Fibroblast of villous mesenchyme (primary cell): Measurements from ENCODE around the gene XAGE1B. TPM values are rescaled to one million over a fixed set of nuclear protein-coding genes. Genes with fewer than 3 reads are reported as not detected.
"Not testable (repeated sequence)": the region's sequence is repeated elsewhere in the genome, so short reads cannot be mapped to it uniquely, and the experiment has no call there.

Source experiments
- DNase-seq: peaks from one replicate; pipeline ENCODE4 v3.0.0-alpha.2; 2010; ENCODE audit warnings: low read depth
- H3K4me3 ChIP-seq: 2 replicates; pipeline ENCODE4 v1.5.1; 2011; ENCODE audit warnings: low read depth, mild to moderate bottlenecking, low read length
- small RNA-seq: library from RNA; depleted of rRNA; stranded (forward); fragments of <200 nt; gene quantifications from one replicate; pipeline ENCODE3, GENCODE V24; 2012
- total RNA-seq: library from RNA; depleted of rRNA; stranded (reverse); fragments of >200 nt; gene quantifications from 2 replicates; pipeline ENCODE4 v1.2.3, GENCODE V29; 2012
- TF ChIP-seq, protein P1 (sequence below): IDR thresholded peaks from 2 replicates; pipeline ENCODE4 v1.5.1; 2012; ENCODE audit warnings: low read depth, mild to moderate bottlenecking, low read length; ENCODE audit not compliant: insufficient read depth

Gene XAGE1B
- total RNA-seq, 1 donor, result not detected

DNA sequence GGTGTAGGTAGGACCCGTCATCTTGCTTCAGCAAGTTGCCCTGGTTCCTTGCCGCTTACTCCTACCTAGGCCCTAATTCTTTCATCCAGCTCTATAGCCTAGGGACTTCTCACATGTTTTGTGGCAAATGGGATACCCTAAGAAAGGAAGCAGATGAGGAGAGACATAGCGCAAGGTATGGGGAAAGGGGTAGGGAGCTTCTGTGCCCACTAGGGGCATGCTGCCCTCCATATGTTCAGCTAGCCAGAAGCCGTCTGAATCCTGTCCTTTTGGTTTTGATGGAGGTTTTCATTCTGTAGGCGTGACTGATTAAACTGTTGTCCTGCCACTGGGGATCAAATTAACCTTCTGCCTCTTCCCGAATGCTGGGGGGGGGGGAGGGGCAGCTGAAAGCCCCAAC lies 5.7 kb downstream of the XAGE1B start:
- H3K4me3 ChIP-seq, DNase-seq: not testable (repeated sequence)

DNA sequence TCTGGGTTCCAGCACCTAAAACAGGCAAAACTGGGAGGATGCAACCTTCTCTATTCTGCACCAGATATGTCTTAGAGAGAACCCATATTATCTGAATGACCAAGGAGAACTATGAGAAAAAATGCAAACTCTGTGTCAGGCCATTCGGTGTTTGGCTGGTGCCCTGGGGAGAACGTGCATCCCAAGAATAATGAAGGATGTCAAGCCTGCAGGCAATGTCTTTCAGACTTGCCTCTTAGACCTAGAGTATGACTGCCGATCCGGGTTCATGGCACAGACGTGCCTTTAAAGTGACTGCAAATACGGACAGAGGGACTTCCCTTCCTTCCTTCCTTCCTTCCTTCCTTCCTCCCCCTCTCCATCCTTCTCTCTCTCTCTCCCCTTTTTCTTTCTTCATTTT lies 6.9 kb downstream of the XAGE1B start:
- TF ChIP-seq, protein P1, sequence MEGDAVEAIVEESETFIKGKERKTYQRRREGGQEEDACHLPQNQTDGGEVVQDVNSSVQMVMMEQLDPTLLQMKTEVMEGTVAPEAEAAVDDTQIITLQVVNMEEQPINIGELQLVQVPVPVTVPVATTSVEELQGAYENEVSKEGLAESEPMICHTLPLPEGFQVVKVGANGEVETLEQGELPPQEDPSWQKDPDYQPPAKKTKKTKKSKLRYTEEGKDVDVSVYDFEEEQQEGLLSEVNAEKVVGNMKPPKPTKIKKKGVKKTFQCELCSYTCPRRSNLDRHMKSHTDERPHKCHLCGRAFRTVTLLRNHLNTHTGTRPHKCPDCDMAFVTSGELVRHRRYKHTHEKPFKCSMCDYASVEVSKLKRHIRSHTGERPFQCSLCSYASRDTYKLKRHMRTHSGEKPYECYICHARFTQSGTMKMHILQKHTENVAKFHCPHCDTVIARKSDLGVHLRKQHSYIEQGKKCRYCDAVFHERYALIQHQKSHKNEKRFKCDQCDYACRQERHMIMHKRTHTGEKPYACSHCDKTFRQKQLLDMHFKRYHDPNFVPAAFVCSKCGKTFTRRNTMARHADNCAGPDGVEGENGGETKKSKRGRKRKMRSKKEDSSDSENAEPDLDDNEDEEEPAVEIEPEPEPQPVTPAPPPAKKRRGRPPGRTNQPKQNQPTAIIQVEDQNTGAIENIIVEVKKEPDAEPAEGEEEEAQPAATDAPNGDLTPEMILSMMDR, result no peak
- DNase-seq, result no peak
- H3K4me3 ChIP-seq, result no peak overlapping the region

GRCh38 chrX:52507331-52507730 lies 9.5 kb downstream of the XAGE1B start:
- TF ChIP-seq, protein P1, result no peak
- H3K4me3 ChIP-seq, result no peak overlapping the region
- DNase-seq, result no peak

- DNase-seq, result no peak
- H3K4me3 ChIP-seq, result no peak overlapping the region
- TF ChIP-seq, protein P1, result no peak
These were observed 12.3 kb downstream of the XAGE1B start for GRCh38 chrX:52504551-52504950.

DNA sequence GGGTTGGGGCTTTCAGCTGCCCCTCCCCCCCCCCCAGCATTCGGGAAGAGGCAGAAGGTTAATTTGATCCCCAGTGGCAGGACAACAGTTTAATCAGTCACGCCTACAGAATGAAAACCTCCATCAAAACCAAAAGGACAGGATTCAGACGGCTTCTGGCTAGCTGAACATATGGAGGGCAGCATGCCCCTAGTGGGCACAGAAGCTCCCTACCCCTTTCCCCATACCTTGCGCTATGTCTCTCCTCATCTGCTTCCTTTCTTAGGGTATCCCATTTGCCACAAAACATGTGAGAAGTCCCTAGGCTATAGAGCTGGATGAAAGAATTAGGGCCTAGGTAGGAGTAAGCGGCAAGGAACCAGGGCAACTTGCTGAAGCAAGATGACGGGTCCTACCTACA lies 15.5 kb downstream of the XAGE1B start:
- DNase-seq, H3K4me3 ChIP-seq: not testable (repeated sequence)

DNA sequence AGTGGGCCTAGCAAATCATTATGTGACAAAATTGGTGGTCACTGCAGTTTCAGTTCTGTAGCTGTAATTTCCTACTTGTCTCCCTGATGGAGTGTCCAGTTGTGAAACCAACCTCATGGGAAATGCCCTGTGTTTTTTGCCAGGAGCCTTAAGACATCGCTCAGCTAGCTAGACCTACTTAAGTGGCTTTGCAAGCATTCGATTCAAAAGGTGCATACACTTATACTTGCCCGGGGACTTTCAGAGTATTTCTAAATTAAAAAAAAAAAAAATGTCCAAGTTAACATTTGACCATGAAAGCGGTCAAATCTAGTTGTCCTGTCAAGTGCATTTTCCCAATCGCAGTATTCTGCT lies 20.5 kb downstream of the XAGE1B start:
- DNase-seq, H3K4me3 ChIP-seq: not testable (repeated sequence)

GRCh38 chrX:52495545-52496418 lies 21.1 kb downstream of the XAGE1B start, which contains the start of gene XAGE1A:
Gene XAGE1A, plus strand, starts transcription at chrX:52495808. Its CDS starts 1,554 bp downstream, at chrX:52497362.
- DNase-seq, H3K4me3 ChIP-seq: not testable (repeated sequence)

DNA sequence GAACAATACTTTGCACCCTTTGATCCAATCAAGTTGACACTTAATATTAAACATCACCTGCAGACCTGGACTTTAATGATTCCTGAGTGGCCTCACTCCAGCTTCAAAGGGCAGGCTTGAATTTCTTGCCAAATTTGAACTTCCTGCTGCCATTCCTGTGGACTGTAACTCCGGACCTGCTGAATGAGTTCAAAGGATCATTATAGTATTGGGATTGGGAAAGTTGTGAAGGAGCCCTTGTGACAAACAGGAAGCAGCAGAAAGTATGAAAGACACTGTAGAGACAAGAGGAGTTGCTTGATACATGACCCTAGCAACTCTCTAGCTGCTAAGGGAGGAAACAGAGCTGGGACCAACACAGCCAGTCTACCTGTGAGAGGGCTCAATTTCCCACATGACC lies 45.6 kb downstream of the XAGE1B start:
- not testable (repeated sequence) for DNase-seq, H3K4me3 ChIP-seq

Small RNAs within 50 kb of the gene (small RNA-seq; reads per million reads assigned to genes)
- gene BX510359.8 (not detected), gene RBM22P7 (not detected)

Other genes with a start within 250 kb of the XAGE1B start
- not detected in 2 replicates for gene XAGE2, start 148.0 kb downstream of the XAGE1B start, total RNA-seq
- 0.32 TPM in 1 of 2 replicates, not detected in the other for gene XAGE1A, start 21.3 kb downstream of the XAGE1B start, total RNA-seq
- not detected in 2 replicates for gene SSX7, start 137.8 kb upstream of the XAGE1B start, total RNA-seq
- gene SSX2, start 190.1 kb upstream of the XAGE1B start, total RNA-seq, result not detected in 2 replicates
- 0.32 TPM in 1 of 2 replicates, not detected in the other for gene SSX2B, start 234.2 kb upstream of the XAGE1B start, total RNA-seq